Stimulated activated CD4-positive, alpha-beta T cell treated with anti-CD3 and anti-CD28 coated beads, Interleukin-15, amount 100 ng/mL, for 1 hour (primary cell): ENCODE measurements around the gene HHIPL1.

Experiments
- DNase-seq, 2 donors: peaks; one replicate each; pipeline ENCODE4 v3.0.0-alpha.2; 2020; ENCODE audit warnings: low read depth in 1 of 2, low spot score in 1 of 2

HHIPL1 gene

GRCh38 chr14:99674064-99674650, 29.2 kb downstream of the HHIPL1 start:
- DNase-seq: no peak

DNA sequence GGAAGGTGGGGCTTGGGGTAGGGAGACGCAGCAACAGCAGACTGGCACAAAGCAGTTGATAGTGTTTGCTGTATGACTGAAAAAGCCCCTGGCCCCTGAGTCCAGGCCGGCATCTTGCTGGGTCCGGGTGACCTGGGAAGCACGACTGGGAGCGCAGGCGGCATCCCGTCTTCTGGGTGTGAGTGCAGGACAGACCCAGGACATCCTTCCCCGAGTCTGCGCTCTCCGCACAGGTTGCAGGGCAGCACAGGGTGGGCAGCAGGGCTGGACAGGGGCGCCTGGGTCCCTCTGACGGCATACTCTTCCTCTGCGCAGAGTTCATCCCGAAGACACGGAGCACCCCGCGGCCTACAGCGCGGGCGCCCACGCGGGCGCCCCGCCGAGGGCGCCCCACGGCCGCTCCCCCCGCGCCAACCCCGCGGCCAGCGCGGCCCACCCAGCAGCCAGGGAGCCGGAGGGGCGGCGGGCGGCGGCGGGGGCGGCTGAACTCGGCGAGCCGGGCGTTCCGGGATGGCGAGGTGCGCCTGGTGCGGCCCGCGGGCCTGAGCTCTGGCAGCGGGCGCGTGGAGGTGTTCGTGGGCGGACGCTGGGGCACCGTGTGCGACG, 29.9 kb downstream of the HHIPL1 start:
- no peak for DNase-seq

GRCh38 chr14:99675382-99675835, 30.5 kb downstream of the HHIPL1 start:
- no peak for DNase-seq

- DNase-seq: no peak
These were observed 31.0 kb downstream of the HHIPL1 start for GRCh38 chr14:99675951-99676350.

DNA sequence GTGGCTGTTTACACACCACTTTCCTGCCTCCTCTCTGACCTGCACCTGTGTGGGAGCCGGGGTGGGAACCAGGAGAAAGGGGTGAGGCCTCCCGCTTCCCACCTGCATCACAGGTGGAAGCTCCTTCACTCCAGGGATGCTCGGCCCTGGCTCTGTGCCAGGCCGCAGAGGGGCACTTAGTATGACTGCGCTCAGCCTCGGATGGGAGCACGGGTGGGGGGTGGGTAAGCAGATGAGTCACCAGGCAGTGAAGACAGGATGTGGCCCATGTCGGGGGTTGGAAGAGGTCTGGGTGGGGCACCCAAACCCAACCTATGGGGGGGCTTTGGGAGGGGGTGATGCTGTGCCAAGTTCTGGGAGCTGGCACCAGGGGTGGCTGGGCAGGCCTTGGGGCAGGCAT, 31.7 kb downstream of the HHIPL1 start:
- DNase-seq: no peak

GRCh38 chr14:99677231-99678140, 32.6 kb downstream of the HHIPL1 start:
- no peak for DNase-seq

- DNase-seq: no peak
These were observed 33.3 kb downstream of the HHIPL1 start for GRCh38 chr14:99678198-99678597.

GRCh38 chr14:99679111-99679510, 34.2 kb downstream of the HHIPL1 start:
- no peak for DNase-seq

- DNase-seq: no peak
These were observed 34.6 kb downstream of the HHIPL1 start for GRCh38 chr14:99679543-99679942.

- DNase-seq: no peak
These were observed 35.1 kb downstream of the HHIPL1 start for GRCh38 chr14:99679996-99680395.

DNA sequence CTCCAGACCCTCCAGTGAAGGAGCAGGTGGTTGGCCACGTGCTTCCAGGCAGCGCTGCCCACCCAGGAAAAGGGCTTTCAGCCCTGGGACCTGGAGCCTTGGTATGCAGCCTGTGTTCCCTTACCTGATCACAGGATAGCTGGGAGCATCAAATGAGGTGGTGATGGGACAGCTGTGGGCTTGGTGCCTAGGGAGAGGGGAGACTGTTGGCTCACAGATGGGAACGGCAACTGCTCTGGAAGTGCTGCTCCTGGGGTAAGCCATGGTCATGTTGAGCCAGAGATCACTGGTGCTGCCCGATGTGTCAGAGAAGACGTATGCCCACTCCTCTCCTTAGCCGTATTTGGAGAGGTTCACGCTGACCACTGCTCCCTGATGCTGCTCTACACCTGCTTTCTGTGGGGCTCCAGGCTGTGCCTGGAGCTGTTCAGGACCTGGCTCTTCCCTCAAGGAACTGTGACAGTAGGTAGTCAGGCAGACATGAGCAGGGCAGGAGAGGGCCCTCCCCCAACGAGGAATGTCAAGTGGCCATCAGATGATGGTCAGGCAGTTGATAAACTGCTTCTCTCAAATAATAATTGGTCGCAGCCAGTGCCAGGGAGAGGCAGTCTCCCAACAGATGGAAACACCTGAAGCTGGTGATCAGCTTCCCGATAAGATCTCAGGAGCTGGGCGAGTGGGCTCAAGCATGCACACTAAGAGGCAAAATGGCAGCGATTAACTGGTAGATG, 36.3 kb downstream of the HHIPL1 start:
- no peak for DNase-seq

- DNase-seq: no peak
These were observed 36.9 kb downstream of the HHIPL1 start for GRCh38 chr14:99681832-99682148.

DNA sequence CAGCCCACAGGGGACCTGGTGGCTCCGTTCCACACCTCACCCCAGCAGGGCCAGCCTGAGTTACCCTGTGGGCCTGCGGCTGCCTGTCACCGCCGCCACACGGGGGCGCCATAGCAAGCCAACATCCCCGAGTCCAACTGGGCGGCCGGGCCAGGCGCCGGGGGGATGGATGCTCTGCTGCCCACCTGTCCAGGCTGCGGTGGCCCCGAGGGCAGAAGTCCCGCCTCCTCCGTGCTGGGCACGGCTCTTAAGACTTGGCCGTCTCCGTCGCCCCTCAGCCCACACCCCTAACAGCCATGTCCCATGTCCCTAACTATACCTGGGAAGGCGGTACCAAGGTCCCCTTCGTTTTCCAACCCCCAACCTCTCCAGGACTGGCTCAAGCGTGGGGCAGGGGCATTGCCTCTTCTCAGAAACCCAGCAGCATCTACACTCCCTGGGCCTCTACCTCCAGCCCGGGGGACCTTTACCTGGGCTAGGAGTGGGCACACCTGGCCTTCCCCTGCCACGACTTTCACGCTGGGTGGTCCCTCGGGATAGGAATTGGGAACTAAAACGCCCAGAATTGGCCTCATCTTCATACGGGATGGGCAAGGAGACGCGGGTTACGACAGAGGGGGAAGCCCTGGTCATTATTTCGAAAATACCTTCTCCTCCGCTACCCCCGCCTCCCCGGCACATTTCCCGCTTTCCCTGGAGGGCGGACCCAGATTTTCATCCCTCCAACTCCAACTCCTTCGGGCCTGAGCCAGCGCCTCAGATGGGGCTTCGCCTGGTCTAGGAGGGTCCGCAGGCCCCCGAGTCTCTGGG, 38.1 kb downstream of the HHIPL1 start:
- DNase-seq: peak; percentile 69 to 75

DNA sequence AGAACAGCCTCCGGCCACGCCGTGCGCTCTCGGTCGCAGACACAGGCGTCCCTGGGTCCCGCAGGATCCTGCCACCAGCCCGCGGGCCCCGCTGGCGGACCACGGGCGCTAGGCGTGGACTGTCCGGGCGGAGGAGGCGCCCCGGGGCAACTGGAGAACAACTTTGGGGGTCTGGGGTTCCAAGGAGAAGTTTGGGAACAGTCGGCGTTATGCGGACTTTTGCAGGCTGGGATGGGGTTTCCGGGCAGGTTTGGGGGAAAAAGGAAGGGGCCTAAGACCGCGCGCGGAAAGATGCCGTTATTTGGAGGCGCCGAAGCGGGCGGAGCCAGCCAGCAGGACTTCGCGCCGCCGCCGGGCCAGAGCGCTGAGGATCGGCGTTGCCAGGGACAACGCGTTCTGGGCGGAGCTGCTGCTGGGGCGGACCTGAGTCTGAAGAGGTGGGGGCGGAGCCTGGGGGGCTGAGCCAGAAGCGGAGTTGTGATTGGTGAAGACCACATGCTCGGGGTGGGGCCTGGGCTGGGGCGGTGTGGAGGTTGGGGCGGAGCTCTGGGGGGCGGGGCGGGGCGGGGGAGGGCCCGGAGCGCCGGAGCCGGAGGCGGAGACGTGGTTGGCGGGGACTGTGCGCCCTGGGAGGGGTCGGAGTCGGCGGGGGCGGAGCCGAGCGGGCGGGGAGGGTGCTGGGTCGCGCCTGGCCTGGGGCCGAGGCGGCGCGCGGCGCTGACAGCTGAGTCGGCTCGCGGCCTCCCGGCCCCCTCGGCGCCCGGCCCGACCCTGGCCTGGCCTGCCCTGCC, 38.9 kb downstream of the HHIPL1 start, which contains the start of gene CYP46A1:
Gene CYP46A1, plus strand, starts transcription at position 680 of the 791 bp plus-strand sequence. CDS start 120 bp downstream, outside the sequence.
- DNase-seq: peak; percentile 98 to 99

DNA sequence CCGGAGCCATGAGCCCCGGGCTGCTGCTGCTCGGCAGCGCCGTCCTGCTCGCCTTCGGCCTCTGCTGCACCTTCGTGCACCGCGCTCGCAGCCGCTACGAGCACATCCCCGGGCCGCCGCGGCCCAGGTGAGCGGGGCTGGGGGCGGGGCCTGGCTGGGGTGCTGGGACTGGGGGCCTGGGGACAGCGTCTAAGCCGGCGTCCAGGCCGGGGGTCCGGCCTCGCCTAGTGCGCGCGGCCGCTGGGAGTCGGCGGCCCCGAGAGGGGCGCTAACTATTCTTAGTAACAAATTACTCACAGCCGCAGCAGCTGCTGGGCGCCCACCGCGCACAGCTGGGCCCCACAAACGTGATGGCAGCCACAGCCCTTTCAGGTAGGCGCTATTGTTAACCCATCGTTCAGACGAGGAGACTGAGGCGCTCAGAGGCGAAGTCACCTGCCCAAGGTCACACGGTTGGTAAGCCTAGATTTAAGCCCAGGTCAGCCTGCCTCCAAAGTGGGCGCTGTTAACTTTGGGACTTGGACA, 39.5 kb downstream of the HHIPL1 start:
- DNase-seq: no peak

DNA sequence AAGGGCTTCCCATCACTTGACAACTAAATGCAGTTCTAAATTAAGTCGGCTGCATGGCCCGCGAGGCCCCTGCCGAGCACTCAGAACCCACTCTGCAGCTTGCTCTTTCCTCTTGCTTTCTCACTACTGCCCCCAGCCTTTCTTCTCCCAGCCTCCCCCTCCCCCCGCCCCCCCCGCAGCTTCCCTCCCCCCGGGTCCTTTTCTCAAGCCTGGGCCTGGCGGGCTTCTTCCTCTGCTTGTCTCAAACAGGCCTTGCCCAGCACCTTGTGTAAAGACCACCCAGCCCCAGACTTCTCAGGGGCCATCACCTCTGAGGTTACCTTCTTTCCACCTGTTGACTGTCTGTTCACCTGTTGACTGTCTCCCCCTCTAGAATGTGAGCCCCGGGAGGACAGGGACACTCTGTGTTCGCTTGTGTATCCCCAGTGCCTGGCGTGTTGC, 40.2 kb downstream of the HHIPL1 start:
- no peak for DNase-seq

GRCh38 chr14:99685596-99685995, 40.7 kb downstream of the HHIPL1 start:
- DNase-seq: no peak

GRCh38 chr14:99686557-99687283, 41.8 kb downstream of the HHIPL1 start:
- DNase-seq: no peak
